CD1c-positive myeloid dendritic cell (primary cell): Measurements from ENCODE around the gene HYAL1.

Source experiments
- DNase-seq: peaks from one replicate; pipeline ENCODE4 v3.0.0-alpha.2; 2016; ENCODE audit errors: extremely low spot score

HYAL1 gene

DNA sequence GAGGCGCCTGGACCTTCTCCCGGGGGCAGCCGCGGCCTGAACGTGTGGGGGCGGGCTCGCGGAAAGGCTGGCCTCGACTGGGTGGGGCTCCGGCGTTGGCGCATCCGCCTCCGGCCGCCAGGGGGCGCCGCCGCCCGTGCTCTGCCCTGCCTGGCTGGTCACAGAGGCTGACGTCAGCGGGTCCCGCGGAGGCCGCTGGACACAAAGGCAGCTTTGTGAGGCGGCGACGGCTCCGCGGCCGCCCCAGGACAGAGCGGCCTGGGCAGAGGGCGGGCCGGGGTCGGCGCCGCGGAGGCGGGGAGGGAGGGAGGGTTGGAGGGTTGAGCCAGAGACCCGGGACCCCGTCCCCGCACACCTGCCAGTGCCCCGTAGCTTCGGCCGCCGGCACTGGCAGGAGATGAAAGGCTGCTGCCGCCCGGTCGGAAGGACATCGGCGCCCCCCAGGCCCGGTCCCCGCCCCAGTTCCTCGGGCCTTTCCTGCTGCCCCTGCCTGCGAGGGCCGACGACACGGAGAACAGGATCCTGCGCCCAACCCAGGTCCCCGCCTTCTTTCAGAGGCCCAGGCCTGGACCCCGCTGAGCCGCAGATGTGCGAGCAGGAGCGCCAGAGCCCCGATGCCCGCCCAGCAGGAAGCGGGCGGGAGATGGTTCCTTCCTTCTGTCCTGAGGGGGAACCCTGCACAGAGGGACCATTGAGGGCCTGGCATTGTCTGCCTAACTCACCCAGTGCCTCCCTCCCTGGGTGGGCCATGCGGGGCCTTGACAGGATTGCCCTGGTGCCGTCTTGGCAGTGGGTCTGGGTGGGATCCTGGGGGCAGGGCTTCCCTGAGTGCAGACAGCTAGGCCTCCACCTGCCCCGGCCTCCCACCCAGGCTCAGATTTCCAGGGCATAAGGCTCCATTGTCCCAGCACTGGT is 43.1 kb downstream of the HYAL1 start:
- peak; percentile 95 for DNase-seq

DNA sequence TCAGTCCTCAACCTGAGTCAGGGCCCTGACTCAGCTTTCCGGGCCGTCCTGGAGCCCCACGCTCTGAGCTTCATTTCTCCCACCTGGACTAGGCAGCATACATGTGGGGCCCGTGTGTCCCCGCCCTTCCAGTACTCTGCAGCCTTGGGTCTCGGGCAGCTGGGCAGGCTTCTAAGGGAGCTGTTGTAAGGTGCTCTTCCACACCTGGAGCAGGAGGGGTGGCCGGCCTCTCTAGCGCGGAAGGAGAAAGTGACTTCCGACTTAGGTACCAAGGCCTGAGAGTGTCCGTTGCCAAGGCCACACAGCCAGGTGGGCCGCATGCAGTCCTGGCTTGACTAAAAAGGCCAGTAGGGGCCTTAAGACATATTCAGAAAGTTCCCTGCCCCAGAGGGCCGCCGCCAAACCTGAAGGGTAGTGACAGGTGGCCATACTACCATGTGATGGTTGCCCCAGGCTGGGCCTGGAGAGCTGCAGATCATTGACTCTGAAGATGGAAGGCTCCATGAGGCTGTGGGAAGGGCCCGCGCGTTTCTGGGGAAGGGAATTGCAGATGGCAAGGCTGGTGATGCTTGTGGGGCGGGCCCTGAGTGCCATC is 43.8 kb downstream of the HYAL1 start:
- no peak for DNase-seq

DNA sequence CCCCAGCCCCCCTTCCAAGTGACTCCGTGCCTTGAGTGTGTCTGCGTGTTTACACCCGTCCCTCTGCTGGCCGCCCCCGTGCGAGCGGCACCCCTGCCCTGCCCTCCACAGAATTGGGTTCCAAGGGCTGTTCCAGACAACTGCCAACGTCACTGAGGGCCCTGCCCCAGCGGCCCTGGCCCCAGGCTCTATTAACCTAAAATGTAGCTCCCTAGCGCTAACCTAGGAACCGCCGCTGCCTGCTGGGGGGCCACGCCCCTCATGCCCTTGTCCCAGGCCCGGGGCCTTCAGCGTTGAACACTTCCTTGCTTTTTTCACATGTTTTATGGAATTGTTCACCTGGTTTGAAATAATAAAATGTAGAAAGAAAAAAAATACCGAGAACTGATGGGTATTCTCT is 44.4 kb downstream of the HYAL1 start:
- no peak for DNase-seq

DNA sequence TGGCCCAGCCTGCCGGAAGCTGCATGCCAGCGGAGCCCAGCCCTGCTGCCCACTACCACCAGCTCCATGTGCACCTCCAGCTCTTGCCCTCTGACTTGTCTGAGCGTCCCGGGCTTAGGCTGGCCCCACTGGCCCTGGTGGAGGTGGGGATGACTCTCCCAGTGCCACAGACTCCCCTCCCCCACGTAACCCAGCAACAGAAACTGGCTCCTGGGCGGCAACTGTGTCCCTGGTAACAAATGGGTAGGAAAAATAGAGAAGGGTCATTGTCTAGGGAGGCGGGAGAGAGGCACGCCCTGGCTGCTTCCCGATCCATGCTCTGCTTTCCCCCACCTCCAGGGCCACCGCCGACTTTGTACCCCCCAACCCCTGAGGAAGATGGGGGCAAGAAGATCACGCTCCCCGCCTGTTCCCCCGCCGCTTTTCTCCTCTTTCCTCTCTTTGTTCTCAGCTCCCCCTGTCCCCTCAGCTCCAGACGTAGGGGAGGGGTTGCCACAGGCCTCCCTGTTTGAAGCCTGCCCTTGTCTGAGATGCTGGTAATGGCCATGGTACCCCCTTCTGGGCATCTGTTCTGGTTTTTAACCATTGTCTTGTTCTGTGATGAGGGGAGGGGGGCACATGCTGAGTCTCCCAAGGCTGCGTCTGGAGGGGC is 45.2 kb downstream of the HYAL1 start:
- DNase-seq = no peak

DNA sequence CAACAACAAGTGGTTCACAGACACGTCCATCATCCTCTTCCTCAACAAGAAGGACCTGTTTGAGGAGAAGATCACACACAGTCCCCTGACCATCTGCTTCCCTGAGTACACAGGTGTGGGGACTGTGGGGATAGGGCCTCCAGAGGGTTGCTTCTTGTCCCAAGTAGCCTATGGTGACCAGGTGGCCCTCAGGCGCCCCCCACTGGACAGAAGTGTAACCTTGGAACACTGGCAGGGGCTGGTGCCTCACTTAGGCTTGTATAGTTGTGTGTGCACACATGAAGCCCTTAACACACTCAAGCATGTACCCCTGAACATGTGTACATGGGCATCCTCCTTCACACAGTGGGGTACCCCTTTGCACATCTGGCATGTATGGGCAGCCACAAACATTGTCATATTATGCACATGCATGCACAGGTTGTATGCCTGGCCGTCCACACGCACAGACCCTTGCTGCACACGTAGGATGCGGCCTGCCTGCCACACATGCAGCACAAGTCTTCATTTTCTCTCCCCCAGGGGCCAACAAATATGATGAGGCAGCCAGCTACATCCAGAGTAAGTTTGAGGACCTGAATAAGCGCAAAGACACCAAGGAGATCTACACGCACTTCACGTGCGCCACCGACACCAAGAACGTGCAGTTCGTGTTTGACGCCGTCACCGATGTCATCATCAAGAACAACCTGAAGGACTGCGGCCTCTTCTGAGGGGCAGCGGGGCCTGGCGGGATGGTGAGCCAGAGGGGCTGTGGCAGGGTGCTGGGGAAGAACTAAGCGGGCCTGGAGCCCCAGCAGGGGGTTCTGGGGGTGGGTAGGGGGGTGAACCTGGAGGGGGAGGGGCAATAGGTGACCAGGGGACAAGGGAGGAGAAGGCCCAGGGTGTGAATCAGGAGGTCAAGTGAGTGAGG is 46.1 kb downstream of the HYAL1 start:
- no peak for DNase-seq

DNA sequence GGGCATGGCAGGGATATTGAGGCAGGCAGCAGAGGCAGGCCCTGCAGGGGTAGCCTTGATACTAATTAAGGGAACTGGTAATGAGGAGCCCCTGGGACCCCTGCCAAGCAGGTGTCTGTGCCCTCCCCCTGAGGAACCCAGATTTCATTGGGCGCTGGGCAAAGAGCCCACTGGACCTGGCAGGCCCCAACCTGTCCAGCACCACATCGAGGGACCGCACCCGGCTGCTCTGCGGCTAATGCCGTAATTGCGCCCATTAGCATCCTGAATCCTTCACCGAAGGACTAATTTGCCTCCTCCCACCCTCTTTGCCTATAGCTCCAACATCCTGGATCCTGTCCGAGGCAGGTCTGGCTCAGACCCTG is 48.1 kb downstream of the HYAL1 start:
- DNase-seq = no peak

DNA sequence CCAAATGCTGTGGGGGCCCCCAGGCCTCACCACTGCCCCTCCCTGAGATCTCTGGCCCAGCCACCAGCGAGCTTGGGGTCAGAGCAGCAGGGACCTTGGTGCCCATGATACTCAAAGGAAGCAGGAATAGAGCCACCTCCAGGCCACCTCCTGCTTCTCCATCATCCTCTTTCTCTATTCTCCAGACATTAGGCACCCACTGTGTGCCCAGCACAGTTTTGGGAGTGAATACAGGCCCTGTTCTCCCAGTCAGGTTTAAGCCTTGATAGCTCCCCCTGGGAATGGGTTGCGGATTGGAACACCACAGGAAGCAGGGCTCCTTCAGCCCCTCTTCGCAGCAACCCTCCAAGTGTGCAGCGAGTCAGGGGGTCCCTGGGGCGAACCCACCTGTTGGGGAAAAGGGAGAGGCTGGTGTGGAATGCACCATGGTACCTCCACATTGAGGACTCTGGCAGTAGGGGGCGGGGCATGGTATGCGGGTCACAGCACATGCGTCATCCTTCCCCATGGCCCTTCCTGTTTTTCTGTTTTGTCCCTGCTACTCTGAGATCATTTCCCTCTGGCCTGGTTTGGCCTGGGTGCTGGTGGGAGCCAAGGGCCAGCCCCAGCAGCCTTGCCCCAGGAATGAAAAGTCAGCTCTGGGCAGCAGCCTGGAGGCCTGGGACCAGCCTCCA is 48.7 kb downstream of the HYAL1 start:
- peak; percentile 87 for DNase-seq

DNA sequence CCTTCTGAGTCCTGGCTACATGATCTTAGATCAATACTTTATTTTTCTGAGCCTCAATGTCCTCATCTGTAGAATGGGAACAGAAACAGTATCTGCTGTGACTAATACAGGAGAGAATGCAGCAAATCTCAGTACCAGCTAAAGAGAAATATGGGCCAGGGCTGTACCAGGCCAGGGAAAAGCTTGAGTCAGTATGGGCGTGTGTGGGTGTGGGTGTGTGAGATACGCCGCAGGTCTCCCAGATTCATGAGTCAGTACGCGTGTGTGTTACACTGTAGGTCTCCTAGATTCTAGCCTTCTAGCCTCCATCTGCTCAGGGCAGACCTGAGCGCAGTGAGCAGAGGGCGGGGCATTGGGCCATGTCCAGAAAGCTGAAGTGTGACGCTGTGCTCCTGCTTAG is 52.2 kb downstream of the HYAL1 start:
- peak; percentile 78 for DNase-seq

DNA sequence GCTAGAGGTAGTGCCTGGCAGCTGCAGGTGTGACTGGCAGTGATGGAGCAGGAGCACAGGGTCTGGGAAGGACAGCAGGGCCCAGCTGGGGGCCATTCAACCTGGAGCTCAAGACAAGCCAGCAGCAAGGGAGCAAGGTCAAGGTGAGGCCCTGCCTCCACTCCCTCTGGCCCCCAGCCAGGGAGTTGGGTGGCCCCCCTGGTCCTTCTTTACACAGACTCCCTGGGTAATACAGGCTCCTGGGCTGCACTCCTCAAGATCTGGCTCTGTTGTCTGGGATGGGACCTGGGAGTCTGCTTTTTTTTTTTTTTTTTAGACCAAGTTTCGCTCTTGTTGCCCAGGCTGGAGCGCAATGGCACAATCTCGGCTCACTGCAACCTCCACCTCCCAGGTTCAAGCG is 52.9 kb downstream of the HYAL1 start:
- no peak for DNase-seq
